Peyer's patch (tissue), 4 donors: Measurements from ENCODE around the gene AGAP3. TPM values are rescaled to one million over a fixed set of nuclear protein-coding genes. Genes with fewer than 3 reads are reported as not detected.

ENCODE experiments used
- DNase-seq, 3 donors: peaks; one replicate each; pipeline ENCODE4 v3.0.0-alpha.2; 2017 to 2019
- H3K27ac ChIP-seq, 4 donors: fragments of 200-600 bp; sonication (generic); one replicate each; pipeline ENCODE4 v1.5.1; 2016 to 2019
- H3K27me3 ChIP-seq, 2 donors: fragments of 200-600 bp; sonication (generic); one replicate each; pipeline ENCODE4 v1.5.1; 2019
- H3K36me3 ChIP-seq, 3 donors: fragments of 200-600 bp; sonication (generic); one replicate each; pipeline ENCODE4 v1.5.1; 2016 to 2019
- H3K4me1 ChIP-seq, 4 donors: fragments of 200-600 bp; sonication (generic); one replicate each; pipeline ENCODE4 v1.5.1; 2016 to 2019
- H3K4me3 ChIP-seq, 4 donors: fragments of 200-600 bp; sonication (generic); 1 replicate in 3 of 4; 2 replicates in 1 of 4; pipeline ENCODE4 v1.5.1; 2016 to 2019; ENCODE audit warnings: mild to moderate bottlenecking in 1 of 4
- H3K9me3 ChIP-seq, 4 donors: fragments of 200-600 bp; sonication (generic); one replicate each; pipeline ENCODE4 v1.5.1; 2016 to 2019; ENCODE audit warnings: mild to moderate bottlenecking in 1 of 4
- CTCF ChIP-seq, 6 experiments: fragments of 450-650 bp in 4 of 6; fragments of 200-600 bp in 2 of 6; sonication (generic) in 1 of 6; IDR thresholded peaks; one replicate each; pipeline ENCODE4 v1.5.1; 2017 to 2019; ENCODE audit warnings: antibody characterized with exemption in 6 of 6, mild to moderate bottlenecking in 3 of 6, moderate library complexity in 1 of 6
- POLR2A ChIP-seq, 2 donors: fragments of 450-650 bp; IDR thresholded peaks; one replicate each; pipeline ENCODE4 v1.5.1; 2017; ENCODE audit warnings: antibody characterized with exemption in 2 of 2, mild to moderate bottlenecking in 2 of 2, moderate library complexity in 2 of 2
- total RNA-seq, 4 donors: library from RNA; depleted of rRNA; stranded (reverse); fragments of >200 nt; gene quantifications; one replicate each; pipeline ENCODE4 v1.1.0, GENCODE V29; 2016

Gene AGAP3
- total RNA-seq, 4 donors from 2014 or later: 91.6 to 123 (median 101) TPM

DNA sequence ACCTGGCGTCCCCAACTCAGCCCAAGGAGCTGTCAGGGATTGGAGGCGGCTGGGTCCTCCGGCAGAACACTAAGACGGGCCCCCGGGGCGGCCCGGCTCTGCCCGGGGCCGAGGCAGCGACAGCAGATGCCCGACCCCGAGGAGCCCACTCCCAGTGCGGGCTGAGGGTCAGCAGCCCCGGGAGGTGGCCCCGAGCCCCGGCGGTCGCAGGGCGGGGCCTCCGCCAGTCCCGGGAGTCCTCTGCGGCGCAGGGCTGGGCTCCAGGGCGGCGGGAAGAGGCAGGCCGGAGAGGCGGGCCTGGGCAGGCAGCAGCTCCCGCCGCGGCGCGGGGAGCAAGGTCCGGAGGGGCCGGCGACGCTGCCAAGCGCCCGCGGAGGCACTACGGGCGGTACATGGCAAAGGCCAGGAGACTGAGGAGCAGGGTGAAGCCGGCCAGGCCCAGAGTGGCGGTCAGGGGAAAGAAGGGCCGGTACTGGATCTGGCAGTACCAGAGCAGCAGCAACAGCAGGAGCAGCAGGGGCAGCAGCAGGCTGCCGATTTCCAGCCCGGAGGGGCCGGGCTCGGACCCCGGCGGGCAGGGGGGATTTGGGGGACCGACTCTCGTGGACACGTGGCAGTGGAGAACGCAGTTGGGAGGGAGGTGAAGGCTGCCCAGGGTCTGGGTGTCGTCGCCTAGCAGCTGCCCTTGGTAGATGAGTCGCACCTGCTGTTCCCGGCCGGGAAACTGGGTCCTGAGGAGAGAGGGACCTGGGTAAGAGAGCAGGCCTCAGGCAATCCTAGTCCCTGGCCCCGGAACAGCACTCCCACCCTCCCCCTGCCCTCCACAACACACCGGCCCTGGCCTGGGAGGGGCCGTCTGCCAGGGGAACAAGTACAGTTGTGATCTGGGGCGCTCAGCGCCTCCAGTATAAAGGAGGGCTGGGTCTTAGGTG is 4.8 kb upstream of the AGAP3 start:
- Histone ChIP-seq H3K9me3 (no peaks in the 10 kb centered on the region), H3K36me3 (peaks cover 0 to 8% (median 0%) of the 10 kb centered on the region in 3 donors), H3K27ac (peak overlapping the region; percentile 95 to 97 (median 96)), H3K4me3 (peak overlapping the region; percentile 93 to 96 (median 95)), H3K27me3 (no peaks in the 10 kb centered on the region), H3K4me1 (peaks cover 3 to 52% (median 34%) of the 10 kb centered on the region in 4 donors)
- TF ChIP-seq CTCF (IDR thresholded peaks at IDR 0.05): no peak
- TF ChIP-seq POLR2A (IDR thresholded peaks at IDR 0.05): peak in 1 of 2 donors; percentile 30
- DNase-seq: peak in 2 of 3 donors; percentile 65 to 83

DNA sequence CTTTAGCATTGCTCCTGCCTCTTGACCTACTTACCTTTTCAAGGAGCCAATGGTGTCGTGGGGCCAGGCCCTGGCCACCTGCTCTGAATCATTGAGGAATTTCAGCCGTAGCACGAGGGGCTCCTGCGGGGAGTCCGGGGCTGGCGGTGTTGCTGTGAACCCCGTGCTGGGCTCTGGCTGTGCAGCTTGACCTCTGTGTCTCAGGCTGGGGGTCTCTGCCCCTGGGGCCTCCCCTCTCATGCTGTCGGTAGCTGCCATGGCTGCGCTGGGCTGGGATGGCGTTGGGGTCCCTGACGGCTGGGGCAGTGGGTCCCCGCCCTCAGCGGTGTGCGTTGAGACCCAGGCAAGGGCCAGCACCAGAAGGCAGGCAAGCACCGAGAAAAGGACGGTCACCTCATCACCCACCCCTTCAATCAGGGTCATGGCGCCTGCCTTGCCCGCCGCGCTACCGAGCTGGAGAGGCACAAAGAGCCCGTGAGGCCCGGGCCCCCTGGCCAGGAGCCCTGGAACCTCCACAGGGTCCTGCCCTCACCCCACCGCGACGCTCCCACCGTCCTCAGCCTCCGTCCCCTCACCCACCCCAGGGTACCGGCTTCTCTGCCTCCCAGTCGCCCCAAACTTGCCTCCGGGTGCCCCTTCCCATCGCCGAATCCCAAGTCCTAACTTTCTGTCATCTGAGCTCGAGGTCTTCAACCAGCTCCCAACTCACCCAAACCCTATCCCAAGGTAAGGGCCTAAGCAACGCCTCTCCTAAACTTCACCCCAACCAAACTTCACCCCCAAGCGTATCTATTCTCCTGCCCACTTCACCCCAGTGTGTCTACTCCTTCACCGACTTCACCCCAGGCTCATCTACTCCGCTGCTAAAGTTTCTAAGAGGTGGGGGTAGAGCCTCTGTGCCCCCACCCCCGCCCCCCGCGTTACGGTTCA is 3.9 kb upstream of the AGAP3 start:
- TF ChIP-seq POLR2A (IDR thresholded peaks at IDR 0.05) (no peak), CTCF (IDR thresholded peaks at IDR 0.05) (no peak)
- H3K27me3 ChIP-seq: no peaks in the 10 kb centered on the region
- DNase-seq: peak in 1 of 3 donors; percentile 48
- H3K4me1 ChIP-seq: peaks cover 3 to 52% (median 37%) of the 10 kb centered on the region in 4 donors
- H3K27ac ChIP-seq: peak overlapping the region; percentile 95 to 97 (median 96)
- H3K36me3 ChIP-seq: no peaks in the 10 kb centered on the region
- no peaks in the 10 kb centered on the region for H3K9me3 ChIP-seq
- H3K4me3 ChIP-seq: peak overlapping the region; percentile 90 to 96 (median 94)

DNA sequence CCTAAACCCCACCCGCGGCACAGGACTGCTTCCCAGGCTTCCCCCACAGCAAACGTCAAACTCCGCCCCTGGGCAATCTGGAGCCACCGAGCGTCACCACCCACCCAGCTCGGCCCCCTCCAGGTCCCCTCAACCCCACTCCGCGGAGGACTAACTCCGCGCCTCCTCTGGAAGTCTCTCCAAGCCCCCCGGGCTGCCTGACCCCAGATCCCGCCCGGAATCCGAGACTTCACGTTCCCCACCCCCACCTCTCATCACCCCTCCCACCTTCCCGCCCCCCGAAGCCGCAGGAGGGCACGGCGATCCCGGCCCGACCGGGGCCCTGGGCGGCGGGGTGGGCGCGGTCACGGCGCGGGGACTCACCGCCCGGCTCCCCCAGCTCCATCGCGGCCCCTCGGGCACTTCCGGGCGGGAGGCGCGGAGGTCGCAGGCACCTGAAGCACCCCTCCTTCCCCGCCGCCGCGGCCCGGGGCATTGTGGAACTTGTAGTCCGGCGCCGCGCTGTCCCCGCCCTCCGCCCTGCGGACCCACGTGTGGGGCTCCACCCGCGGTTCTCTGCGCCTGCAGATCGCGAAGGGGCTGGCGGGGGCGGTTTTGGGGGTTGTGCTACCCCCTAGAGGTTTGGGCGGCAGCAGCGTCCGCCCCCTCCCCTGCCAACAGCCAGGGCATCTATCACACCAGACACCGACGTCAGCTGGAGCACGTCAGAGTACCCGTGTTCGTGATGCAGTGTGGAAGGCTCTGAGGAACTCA is 3.0 kb upstream of the AGAP3 start, which contains the start of gene TMUB1:
Gene TMUB1 (minus strand): TSS at position 423 of the 753 bp plus-strand sequence. CDS start 930 bp downstream, outside the sequence.
- H3K27me3 ChIP-seq: no peaks in the 10 kb centered on the region
- no peaks in the 10 kb centered on the region for H3K9me3 ChIP-seq
- peak within 1 kb of the TSS; percentile 95 to 97 (median 96) for H3K27ac ChIP-seq
- peak within 1 kb of the TSS; percentile 90 to 96 (median 92) for H3K4me3 ChIP-seq
- peak; percentile 86 to 94 (median 89) for DNase-seq
- TF ChIP-seq POLR2A (IDR thresholded peaks at IDR 0.05): peak; percentile 34 to 48
- no peak for TF ChIP-seq CTCF (IDR thresholded peaks at IDR 0.05)
- peaks cover 3 to 57% (median 43%) of the 10 kb centered on the region in 4 donors for H3K4me1 ChIP-seq
- H3K36me3 ChIP-seq: no peaks in the 10 kb centered on the region

- H3K4me1 ChIP-seq: peaks cover 3 to 56% (median 43%) of the 10 kb centered on the region in 4 donors
- no peak for DNase-seq
Measured at GRCh38 chr7:151083824-151084160, 2.5 kb upstream of the AGAP3 start.

More at GRCh38 chr7:151083824-151084160, 2.5 kb upstream of the AGAP3 start:
- Histone ChIP-seq H3K36me3 (no peaks in the 10 kb centered on the region), H3K4me3 (peak overlapping the region; percentile 90 to 96 (median 92)), H3K27ac (peak overlapping the region; percentile 95 to 97 (median 96)), H3K27me3 (no peaks in the 10 kb centered on the region), H3K9me3 (no peaks in the 10 kb centered on the region)
- TF ChIP-seq CTCF (IDR thresholded peaks at IDR 0.05): no peak
- no peak for TF ChIP-seq POLR2A (IDR thresholded peaks at IDR 0.05)
